Ovary (tissue), 9 donors: Measurements from ENCODE around the gene ALPP. TPM values are rescaled to one million over a fixed set of nuclear protein-coding genes. Genes with fewer than 3 reads are reported as not detected.

ENCODE experiments used
- DNase-seq, 5 donors: peaks; one replicate each; pipeline ENCODE4 v3.0.0-alpha.2; 2019 to 2020
- H3K27ac ChIP-seq, 2 donors: fragments of 200-600 bp; one replicate each; pipeline versions ENCODE4 v1.5.1 to v1.8.0; 2019 to 2022
- H3K27me3 ChIP-seq: fragments of 200-600 bp; one replicate; pipeline ENCODE4 v1.8.0; 2022
- H3K36me3 ChIP-seq: fragments of 200-600 bp; sonication (generic); one replicate; pipeline ENCODE4 v1.5.1; 2019
- H3K4me1 ChIP-seq: one replicate; pipeline ENCODE4 v1.8.1; 2013; ENCODE audit warnings: mild to moderate bottlenecking, moderate library complexity; ENCODE audit not compliant: insufficient read depth
- H3K4me3 ChIP-seq: fragments of 200-600 bp; sonication (generic); one replicate; pipeline ENCODE4 v1.5.1; 2017
- H3K9me3 ChIP-seq, 2 donors: fragments of 200-600 bp in 1 of 2; sonication (generic) in 1 of 2; one replicate each; pipeline versions ENCODE4 v1.5.1 to v1.8.1; 2013 to 2019; ENCODE audit warnings: mild to moderate bottlenecking in 1 of 2, moderate library complexity in 1 of 2
- EP300 ChIP-seq: sonication (generic); formaldehyde crosslinking; IDR thresholded peaks from one replicate; pipeline ENCODE4 v1.6.1; 2017; ENCODE audit warnings: antibody characterized with exemption
- POLR2A ChIP-seq: fragments of 450-650 bp; IDR thresholded peaks from one replicate; pipeline ENCODE4 v1.6.1; 2017; ENCODE audit warnings: antibody characterized with exemption, mild to moderate bottlenecking, moderate library complexity
- WGBS, 3 donors: extraction: QIAGEN DNeasy Blood & Tissue Kit in 1 of 3; methylation state at CpG; one replicate each; pipeline versions ENCODE4 v1.1.5 to v1.1.7; 2013 to 2017; 5-methylcytosine and 5-hydroxymethylcytosine counted together
- intact Hi-C, 4 donors: fragments of 100-400 bp; cut with DNase I; formaldehyde crosslinking; loops; one replicate each; pipeline versions ENCODE4 v1.11.0 to v1.15.1; 2022 to 2023
- polyA plus RNA-seq, 2 donors: library from polyadenylated mRNA; stranded (reverse); fragments of 200-250 nt in 1 of 2; fragments of 350-450 nt in 1 of 2; fragmentation: Illumina TruSeq in 1 of 2; extraction: RNeasy Lipid Tissue Mini Kit (QIAGEN cat#74804) in 1 of 2; gene quantifications; one replicate each; pipeline ENCODE4 v1.2.3, GENCODE V29; 2013 to 2014
- total RNA-seq, 7 donors: library from RNA; depleted of rRNA in 2 of 7; stranded (reverse); fragments of >200 nt in 2 of 7; fragmentation: NEBNext Ultra II Directional in 3 of 7; extraction: Animal tissue kit (Norgen Biotek cat#: 25700) in 3 of 7; gene quantifications; one replicate each; pipeline versions ENCODE4 v1.1.0 to v1.2.4, GENCODE V29; 2016 to 2023
- TF ChIP-seq, protein P1 (sequence below), 3 donors: fragments of 450-650 bp in 2 of 3; fragments of 200-600 bp in 1 of 3; IDR thresholded peaks; one replicate each; pipeline versions ENCODE4 v1.5.1 to v1.8.0; 2016 to 2022; ENCODE audit warnings: antibody characterized with exemption in 3 of 3, mild to moderate bottlenecking in 1 of 3
- donor health status: DM: no; HTN: no; CAD: no; lungs with moderate emphysema.
- donor health status: DM: no; HTN: no; CAD: no.
- donor health status: Bipolar disorder and iron deficiency.
- donor health status: DM: yes; HTN: yes; CAD: no.
- donor health status: DM: no; HTN: no; CAD: no.
- donor health status: DM: yes; HTN: yes; CAD: no.

ALPP gene
- total and polyA plus RNA-seq, 9 donors, result 0.20 to 21.6 (median 8.5) TPM; not detected in 4

DNA sequence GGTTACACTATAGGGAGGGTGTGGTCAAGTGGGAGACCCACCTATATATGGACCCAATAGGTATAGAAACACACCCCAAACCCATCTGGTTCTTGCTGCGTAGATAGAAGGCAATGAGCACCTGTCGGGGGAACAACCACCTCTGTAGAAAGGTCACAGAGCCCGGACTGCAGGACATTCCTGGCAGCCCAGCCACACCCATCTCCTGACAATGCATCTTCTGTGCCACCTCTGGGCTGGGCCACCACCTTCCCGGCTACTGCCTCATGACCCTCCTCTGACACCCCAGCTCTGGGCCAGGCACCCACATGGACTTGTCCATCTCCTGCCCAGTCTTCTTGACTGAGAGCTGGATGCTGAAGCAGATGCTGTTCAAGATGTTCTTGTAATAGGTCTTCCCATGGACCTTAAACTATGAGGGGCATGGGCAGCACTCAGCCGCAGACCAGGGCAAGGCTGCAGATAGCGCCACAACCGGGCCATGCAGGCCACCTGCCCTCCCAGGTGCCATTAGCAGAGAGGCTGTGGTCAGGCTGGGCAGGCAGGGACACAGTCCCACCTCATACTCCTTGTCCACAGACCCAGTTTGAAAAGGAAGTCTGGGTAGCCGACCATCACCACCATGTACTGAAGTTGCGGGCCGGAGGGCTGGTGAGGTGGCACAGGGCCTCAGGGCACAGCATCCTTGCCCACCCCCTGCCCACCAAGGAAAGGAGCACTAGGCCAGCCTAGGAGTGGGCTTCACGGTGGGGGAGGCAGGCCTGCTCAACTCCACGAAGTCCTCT is 37.4 kb downstream of the ALPP start:
- TF ChIP-seq EP300 (no peak), POLR2A (no peak)
- TF ChIP-seq, protein P1, sequence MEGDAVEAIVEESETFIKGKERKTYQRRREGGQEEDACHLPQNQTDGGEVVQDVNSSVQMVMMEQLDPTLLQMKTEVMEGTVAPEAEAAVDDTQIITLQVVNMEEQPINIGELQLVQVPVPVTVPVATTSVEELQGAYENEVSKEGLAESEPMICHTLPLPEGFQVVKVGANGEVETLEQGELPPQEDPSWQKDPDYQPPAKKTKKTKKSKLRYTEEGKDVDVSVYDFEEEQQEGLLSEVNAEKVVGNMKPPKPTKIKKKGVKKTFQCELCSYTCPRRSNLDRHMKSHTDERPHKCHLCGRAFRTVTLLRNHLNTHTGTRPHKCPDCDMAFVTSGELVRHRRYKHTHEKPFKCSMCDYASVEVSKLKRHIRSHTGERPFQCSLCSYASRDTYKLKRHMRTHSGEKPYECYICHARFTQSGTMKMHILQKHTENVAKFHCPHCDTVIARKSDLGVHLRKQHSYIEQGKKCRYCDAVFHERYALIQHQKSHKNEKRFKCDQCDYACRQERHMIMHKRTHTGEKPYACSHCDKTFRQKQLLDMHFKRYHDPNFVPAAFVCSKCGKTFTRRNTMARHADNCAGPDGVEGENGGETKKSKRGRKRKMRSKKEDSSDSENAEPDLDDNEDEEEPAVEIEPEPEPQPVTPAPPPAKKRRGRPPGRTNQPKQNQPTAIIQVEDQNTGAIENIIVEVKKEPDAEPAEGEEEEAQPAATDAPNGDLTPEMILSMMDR (IDR thresholded peaks at IDR 0.05), result no peak
- Histone ChIP-seq H3K9me3 (no peaks in the 10 kb centered on the region), H3K27me3 (no peaks in the 10 kb centered on the region), H3K4me3 (no peak overlapping the region), H3K36me3 (no peaks in the 10 kb centered on the region), H3K27ac (no peak overlapping the region), H3K4me1 (peaks cover 5% of the 10 kb centered on the region)
- WGBS, 3 donors, result 93 to 97% (median 94%) methylated on average over 12 of the region's 12 CpGs
- no peak for DNase-seq
- intact Hi-C loops, result no loop called here

DNA sequence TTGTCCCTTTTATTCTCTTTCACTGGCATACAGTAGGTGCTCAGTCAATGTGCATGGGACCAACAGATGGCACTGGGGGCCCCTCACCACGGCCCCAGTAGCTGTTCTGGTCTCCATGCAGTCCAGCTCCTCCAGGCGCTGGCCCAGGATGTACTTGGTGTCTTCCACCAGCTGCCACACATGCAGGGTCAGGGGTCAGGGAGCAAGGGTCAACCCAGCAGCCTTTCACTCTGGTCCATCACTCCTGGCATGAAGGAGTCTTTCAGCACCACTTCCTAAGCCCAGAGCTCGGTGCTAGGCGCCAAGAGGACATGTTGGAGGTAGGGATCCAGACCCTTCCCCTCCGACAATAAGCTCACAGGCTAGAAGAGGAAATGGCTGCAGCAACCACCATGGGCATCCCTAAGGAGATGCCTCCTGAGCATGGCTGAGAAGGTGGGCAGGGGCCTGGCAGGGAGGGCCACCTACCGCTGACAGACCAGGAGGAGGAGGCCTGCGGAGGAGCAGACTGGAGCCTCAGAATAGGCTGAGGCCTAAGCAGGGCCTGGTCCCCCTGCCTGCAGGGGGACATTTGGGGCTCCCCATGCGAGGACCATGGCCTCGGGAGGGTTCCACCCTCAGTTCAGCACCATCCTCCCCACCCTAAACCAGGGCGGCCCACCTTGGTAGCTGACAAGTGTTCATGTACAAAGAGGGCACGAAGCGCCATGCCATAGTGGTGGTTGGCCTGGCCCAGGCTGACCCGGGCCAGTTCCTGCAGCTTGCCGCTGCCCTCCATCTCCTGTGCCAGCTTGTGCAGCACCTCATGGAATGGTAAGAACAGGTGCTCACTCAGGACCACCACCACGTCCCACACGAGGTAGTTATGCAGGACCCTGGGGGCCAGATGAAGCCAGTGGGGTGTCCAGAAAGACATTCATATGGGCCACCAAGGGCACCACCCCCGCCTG is 38.2 kb downstream of the ALPP start:
- TF ChIP-seq EP300 (no peak), POLR2A (no peak)
- TF ChIP-seq, protein P1 (IDR thresholded peaks at IDR 0.05), result no peak
- Histone ChIP-seq H3K27me3 (no peaks in the 10 kb centered on the region), H3K36me3 (no peaks in the 10 kb centered on the region), H3K9me3 (peaks cover 0 to 2% of the 10 kb centered on the region in 2 donors), H3K4me1 (peaks cover 5% of the 10 kb centered on the region), H3K27ac (no peak overlapping the region), H3K4me3 (no peak overlapping the region)
- 89 to 93% (median 91%) methylated on average over 16 to 17 of the region's 17 CpGs for WGBS, 3 donors
- DNase-seq, result no peak
- intact Hi-C loops, result no loop called here

DNA sequence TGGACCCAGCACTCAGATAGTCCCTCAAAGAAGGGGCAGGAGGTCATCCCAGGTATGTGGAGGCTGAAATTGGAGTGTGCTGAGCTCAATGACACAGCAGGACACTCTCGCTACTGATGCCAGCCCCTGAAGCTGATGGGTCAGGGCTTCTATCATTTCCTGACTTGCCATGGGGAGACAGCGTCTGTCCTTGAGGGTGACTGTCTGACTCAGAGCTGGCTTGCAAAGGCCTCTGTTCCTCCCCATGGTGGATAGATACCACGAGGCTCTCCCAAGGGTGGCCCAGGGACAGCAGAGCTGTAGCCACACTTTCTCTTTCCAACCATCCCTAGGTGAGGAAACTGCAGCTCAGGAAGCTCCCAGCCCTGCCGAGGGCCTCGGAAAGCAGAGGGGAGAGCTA is 38.9 kb downstream of the ALPP start:
- TF ChIP-seq, protein P1 (IDR thresholded peaks at IDR 0.05), result no peak
- TF ChIP-seq EP300 (no peak), POLR2A (no peak)
- Histone ChIP-seq H3K9me3 (peaks cover 0 to 9% of the 10 kb centered on the region in 2 donors), H3K27me3 (no peaks in the 10 kb centered on the region), H3K27ac (no peak overlapping the region), H3K36me3 (no peaks in the 10 kb centered on the region), H3K4me3 (no peak overlapping the region), H3K4me1 (peaks cover 5% of the 10 kb centered on the region)
- intact Hi-C loops, result no loop called here
- DNase-seq, result no peak
- 63 to 84% (median 65%) methylated on average over 5 of the region's 5 CpGs for WGBS, 3 donors

- Histone ChIP-seq H3K4me1 (peaks cover 5% of the 10 kb centered on the region), H3K36me3 (no peaks in the 10 kb centered on the region), H3K4me3 (no peak overlapping the region), H3K27ac (no peak overlapping the region), H3K27me3 (no peaks in the 10 kb centered on the region), H3K9me3 (peaks cover 0 to 14% of the 10 kb centered on the region in 2 donors)
- intact Hi-C loops, result no loop called here
- TF ChIP-seq, protein P1 (IDR thresholded peaks at IDR 0.05), result no peak
- no peak for TF ChIP-seq EP300
- no peak for TF ChIP-seq POLR2A
- no peak for DNase-seq
- WGBS, 3 donors, result 55 to 68% (median 59%) methylated on average over 5 to 6 of the region's 6 CpGs
These were observed 39.5 kb downstream of the ALPP start for GRCh38 chr2:232418056-232418455.
